Sigmoid colon (tissue), 7 donors: Measurements from ENCODE around the gene ITGA7. TPM values are rescaled to one million over a fixed set of nuclear protein-coding genes. Genes with fewer than 3 reads are reported as not detected.

Experiments used
- DNase-seq: peaks from one replicate; pipeline ENCODE4 v3.0.0-alpha.2; 2019
- H3K27ac ChIP-seq, 4 donors: fragments of 200-600 bp; sonication (generic); one replicate each; pipeline ENCODE4 v1.5.1; 2016 to 2019; ENCODE audit warnings: mild to moderate bottlenecking in 1 of 4
- H3K27me3 ChIP-seq, 3 donors: fragments of 200-600 bp; sonication (generic); one replicate each; pipeline ENCODE4 v1.5.1; 2019; ENCODE audit warnings: mild to moderate bottlenecking in 1 of 3
- H3K36me3 ChIP-seq, 4 donors: fragments of 200-600 bp; sonication (generic); one replicate each; pipeline ENCODE4 v1.5.1; 2016 to 2019
- H3K4me1 ChIP-seq, 4 donors: fragments of 200-600 bp; sonication (generic); one replicate each; pipeline ENCODE4 v1.5.1; 2017 to 2019
- H3K4me3 ChIP-seq, 4 donors: fragments of 200-600 bp; sonication (generic); one replicate each; pipeline ENCODE4 v1.5.1; 2017 to 2019; ENCODE audit warnings: mild to moderate bottlenecking in 2 of 4, moderate library complexity in 1 of 4
- H3K9me3 ChIP-seq, 4 donors: fragments of 200-600 bp in 3 of 4; sonication (generic) in 3 of 4; one replicate each; pipeline versions ENCODE4 v1.5.1 to v1.6.1; 2013 to 2019
- EP300 ChIP-seq, 4 donors: sonication (generic); formaldehyde crosslinking; IDR thresholded peaks; one replicate each; pipeline ENCODE4 v1.6.1; 2017; ENCODE audit warnings: antibody characterized with exemption in 4 of 4
- POLR2A ChIP-seq, 2 donors: fragments of 450-650 bp; IDR thresholded peaks; one replicate each; pipeline ENCODE4 v1.6.1; 2016; ENCODE audit warnings: antibody characterized with exemption in 2 of 2, mild to moderate bottlenecking in 2 of 2, moderate library complexity in 2 of 2
- POLR2AphosphoS5 ChIP-seq, 4 donors: sonication (generic); formaldehyde crosslinking; IDR thresholded peaks; one replicate each; pipeline ENCODE4 v1.6.1; 2017; ENCODE audit warnings: antibody characterized with exemption in 4 of 4
- WGBS, 2 donors: extraction: QIAGEN DNeasy Blood & Tissue Kit; methylation state at CpG; one replicate each; pipeline ENCODE4 v1.1.7; 2013; 5-methylcytosine and 5-hydroxymethylcytosine counted together
- intact Hi-C: fragments of 100-400 bp; cut with DNase I; formaldehyde crosslinking; loops from one replicate; pipeline ENCODE4 v1.15.1; 2023
- polyA plus RNA-seq, 3 donors: library from polyadenylated mRNA; stranded (reverse); fragments of 200-250 nt; gene quantifications; one replicate each; pipeline ENCODE4 v1.2.3, GENCODE V29; 2013
- total RNA-seq, 4 donors: library from RNA; depleted of rRNA; stranded (reverse); fragments of >200 nt; gene quantifications; one replicate each; pipeline ENCODE4 v1.1.0, GENCODE V29; 2016
- TF ChIP-seq, protein P1 (sequence below), 4 experiments: fragments of 450-650 bp in 3 of 4; fragments of 200-600 bp in 1 of 4; IDR thresholded peaks; one replicate each; pipeline ENCODE4 v1.5.1; 2016 to 2019; ENCODE audit warnings: antibody characterized with exemption in 4 of 4, mild to moderate bottlenecking in 3 of 4, moderate library complexity in 2 of 4
- donor health status: healthy with polysubstance abuse.
- donor health status: Bipolar disorder and iron deficiency.
- donor health status: healthy.

ITGA7 gene
- total and polyA plus RNA-seq, 7 donors, result 1.8 to 588 (median 66.6) TPM

DNA sequence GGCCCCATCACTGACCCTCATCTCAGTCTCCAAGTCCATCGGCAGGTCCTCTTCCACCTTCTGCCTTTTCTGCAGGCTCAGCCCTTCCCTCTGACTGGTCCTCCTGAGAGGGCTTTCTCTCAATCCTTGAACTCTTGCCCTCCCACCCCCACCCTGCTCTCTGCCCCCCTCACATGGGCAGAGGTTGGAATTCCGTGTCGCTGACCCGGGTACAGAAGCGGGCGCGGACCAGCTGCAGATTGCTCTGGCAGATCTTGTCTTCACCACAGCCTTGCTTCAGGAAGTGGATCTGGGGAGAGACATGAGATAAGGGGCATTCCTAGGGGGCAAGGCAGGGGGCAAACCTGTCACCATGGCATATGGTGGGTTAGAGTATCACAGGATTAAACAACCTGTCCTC is 12.4 kb downstream of the ITGA7 start:
- peak; percentile 40 for DNase-seq
- Histone ChIP-seq H3K4me3 (no peak overlapping the region), H3K27me3 (no peaks in the 10 kb centered on the region), H3K9me3 (no peaks in the 10 kb centered on the region), H3K4me1 (peaks cover 0 to 15% (median 3%) of the 10 kb centered on the region in 4 donors), H3K36me3 (peaks cover 35 to 94% (median 62%) of the 10 kb centered on the region in 4 donors), H3K27ac (peak overlapping the region in 1 of 4 donors; percentile 21)
- intact Hi-C loops, result no loop called here
- TF ChIP-seq, protein P1, sequence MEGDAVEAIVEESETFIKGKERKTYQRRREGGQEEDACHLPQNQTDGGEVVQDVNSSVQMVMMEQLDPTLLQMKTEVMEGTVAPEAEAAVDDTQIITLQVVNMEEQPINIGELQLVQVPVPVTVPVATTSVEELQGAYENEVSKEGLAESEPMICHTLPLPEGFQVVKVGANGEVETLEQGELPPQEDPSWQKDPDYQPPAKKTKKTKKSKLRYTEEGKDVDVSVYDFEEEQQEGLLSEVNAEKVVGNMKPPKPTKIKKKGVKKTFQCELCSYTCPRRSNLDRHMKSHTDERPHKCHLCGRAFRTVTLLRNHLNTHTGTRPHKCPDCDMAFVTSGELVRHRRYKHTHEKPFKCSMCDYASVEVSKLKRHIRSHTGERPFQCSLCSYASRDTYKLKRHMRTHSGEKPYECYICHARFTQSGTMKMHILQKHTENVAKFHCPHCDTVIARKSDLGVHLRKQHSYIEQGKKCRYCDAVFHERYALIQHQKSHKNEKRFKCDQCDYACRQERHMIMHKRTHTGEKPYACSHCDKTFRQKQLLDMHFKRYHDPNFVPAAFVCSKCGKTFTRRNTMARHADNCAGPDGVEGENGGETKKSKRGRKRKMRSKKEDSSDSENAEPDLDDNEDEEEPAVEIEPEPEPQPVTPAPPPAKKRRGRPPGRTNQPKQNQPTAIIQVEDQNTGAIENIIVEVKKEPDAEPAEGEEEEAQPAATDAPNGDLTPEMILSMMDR (IDR thresholded peaks at IDR 0.05), result no peak
- TF ChIP-seq EP300 (IDR thresholded peaks at IDR 0.05) (no peak), POLR2AphosphoS5 (IDR thresholded peaks at IDR 0.05) (no peak), POLR2A (IDR thresholded peaks at IDR 0.05) (no peak)
- 68 to 69% methylated on average over 7 of the region's 7 CpGs for WGBS, 2 donors

DNA sequence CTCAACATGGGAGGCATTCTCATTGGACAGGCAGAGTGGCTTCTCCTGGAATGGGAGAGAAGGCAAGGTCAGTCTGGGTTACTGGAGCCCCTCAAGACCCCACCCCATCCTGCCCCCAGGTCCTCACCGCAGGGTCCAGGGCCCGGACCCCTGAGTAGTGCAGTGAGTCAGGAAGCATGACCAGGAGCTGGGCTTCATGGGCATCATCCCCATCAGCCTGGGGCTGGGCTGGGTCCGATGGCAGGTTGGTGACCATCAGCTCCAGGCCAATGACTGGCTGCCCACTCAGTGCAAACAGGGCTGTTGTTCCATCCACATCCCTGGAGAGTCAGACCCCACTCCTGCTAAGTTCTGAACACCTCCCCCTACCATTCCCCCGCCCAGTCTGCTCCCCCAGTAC is 13.1 kb downstream of the ITGA7 start:
- Histone ChIP-seq H3K27ac (peak overlapping the region in 1 of 4 donors; percentile 21), H3K36me3 (peaks cover 35 to 87% (median 60%) of the 10 kb centered on the region in 4 donors), H3K9me3 (no peaks in the 10 kb centered on the region), H3K4me1 (peaks cover 0 to 8% (median 0%) of the 10 kb centered on the region in 4 donors), H3K27me3 (no peaks in the 10 kb centered on the region), H3K4me3 (no peak overlapping the region)
- WGBS, 2 donors, result 94 to 95% methylated on average over 4 of the region's 4 CpGs
- DNase-seq, result no peak
- TF ChIP-seq POLR2AphosphoS5 (IDR thresholded peaks at IDR 0.05), result no peak
- no peak for TF ChIP-seq POLR2A (IDR thresholded peaks at IDR 0.05)
- TF ChIP-seq, protein P1 (IDR thresholded peaks at IDR 0.05), result no peak
- no peak for TF ChIP-seq EP300 (IDR thresholded peaks at IDR 0.05)
- intact Hi-C loops, result no loop called here

DNA sequence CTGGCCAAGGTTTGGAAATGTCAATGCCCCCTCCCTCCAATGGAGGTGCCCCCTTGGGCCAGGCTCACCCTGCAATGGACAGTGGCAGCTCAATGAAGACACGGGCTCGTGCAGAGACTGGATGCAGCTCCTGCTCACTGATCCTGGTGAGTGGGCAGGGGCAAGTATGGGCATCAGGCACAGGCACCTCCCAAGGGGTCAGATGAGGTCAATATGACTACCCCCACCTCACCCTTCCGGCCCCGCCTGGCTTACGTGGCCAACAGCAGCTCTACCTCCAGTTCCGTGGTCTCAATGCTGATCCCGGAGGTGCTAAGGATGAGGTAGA is 13.6 kb downstream of the ITGA7 start:
- peak; percentile 46 for DNase-seq
- H3K4me1 ChIP-seq, result peaks cover 0 to 3% (median 0%) of the 10 kb centered on the region in 4 donors
- H3K36me3 ChIP-seq, result peaks cover 35 to 84% (median 58%) of the 10 kb centered on the region in 4 donors
- TF ChIP-seq POLR2A (IDR thresholded peaks at IDR 0.05) (no peak), EP300 (IDR thresholded peaks at IDR 0.05) (no peak), POLR2AphosphoS5 (IDR thresholded peaks at IDR 0.05) (no peak)
- TF ChIP-seq, protein P1 (IDR thresholded peaks at IDR 0.05), result no peak
- intact Hi-C loops, result no loop called here
- H3K27ac ChIP-seq, result peak overlapping the region in 1 of 4 donors; percentile 21
- WGBS, 2 donors, result 95 to 97% methylated on average over 7 of the region's 7 CpGs
- H3K27me3 ChIP-seq, result no peaks in the 10 kb centered on the region
- no peaks in the 10 kb centered on the region for H3K9me3 ChIP-seq
- no peak overlapping the region for H3K4me3 ChIP-seq

DNA sequence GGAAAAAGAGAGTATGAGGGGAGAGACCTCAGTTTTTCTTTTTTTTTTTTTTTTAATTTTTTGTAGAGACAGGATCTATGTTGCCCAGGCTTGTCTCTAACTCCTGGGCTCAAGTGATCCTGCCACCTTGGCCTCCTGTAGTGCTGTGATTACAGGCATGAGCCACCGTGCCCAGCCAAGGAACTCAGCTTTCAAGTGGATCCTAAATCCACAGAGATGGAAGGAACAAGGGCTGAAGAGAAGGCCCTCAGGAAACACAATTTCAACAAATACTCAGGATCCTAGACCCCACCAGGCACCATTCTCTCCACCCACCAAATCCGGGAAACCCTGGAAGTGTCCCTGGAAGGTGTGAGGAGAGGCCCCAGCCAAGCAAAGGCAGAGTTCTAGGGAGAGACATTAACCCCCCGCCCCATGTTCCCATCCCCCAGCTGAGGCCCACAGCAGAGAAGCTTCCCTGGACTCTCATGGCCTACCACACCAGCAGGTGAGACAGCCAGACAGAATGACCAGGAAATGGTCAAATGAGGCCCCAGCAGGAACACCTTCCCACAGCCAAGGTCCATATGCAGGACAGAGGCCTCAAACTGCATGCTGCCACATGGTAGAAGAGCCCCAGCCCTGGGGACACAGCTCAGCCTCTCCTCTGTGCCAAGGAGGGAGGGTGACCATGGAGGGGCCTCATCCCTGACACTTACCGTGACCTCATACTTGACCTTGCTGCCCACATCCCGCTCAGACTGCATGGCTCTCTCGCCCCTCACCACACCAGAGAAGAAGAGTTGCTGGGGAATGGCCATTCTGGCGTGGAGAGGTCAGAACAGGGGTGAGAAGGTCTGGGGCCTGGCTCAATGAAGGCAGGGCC is 14.1 kb downstream of the ITGA7 start:
- Histone ChIP-seq H3K9me3 (no peaks in the 10 kb centered on the region), H3K36me3 (peaks cover 40 to 84% (median 57%) of the 10 kb centered on the region in 4 donors), H3K27me3 (no peaks in the 10 kb centered on the region), H3K4me3 (no peak overlapping the region), H3K27ac (peak overlapping the region in 1 of 4 donors; percentile 21), H3K4me1 (no peaks in the 10 kb centered on the region)
- 94 to 96% methylated on average over 7 of the region's 7 CpGs for WGBS, 2 donors
- DNase-seq, result peak; percentile 44
- TF ChIP-seq, protein P1 (IDR thresholded peaks at IDR 0.05), result no peak
- TF ChIP-seq EP300 (IDR thresholded peaks at IDR 0.05) (no peak), POLR2AphosphoS5 (IDR thresholded peaks at IDR 0.05) (no peak), POLR2A (IDR thresholded peaks at IDR 0.05) (no peak)
- intact Hi-C loops, result no loop called here
